Activated T-helper 9 cell treated with anti-CD3 and anti-CD28 coated beads, Interleukin-2, amount 50 U/mL, for 16 hours (primary cell): ENCODE data around the gene LAYN.

Experiments used
- DNase-seq: peaks from one replicate; pipeline ENCODE4 v3.0.0-alpha.2; 2020; ENCODE audit warnings: low read depth

LAYN gene

DNA sequence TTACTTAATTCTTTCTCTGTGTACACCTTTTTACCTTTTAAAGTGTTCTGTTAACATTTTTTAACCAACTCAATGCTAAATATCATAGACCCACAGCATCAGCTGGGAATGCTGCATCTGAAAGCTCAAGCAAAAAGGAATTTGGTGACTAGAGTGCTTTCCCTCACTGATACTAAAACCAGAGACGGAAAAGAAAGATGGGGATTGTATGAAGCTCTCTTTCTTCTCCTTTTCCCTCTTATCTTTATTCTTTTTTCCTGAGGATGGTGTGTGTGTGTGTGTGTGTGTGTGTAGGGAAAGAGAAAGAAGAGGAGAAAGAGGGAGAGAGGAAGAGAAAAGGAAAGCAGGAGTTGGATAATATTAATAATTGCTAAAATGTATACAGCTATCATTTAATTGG is 57.6 kb downstream of the LAYN start:
- DNase-seq, result no peak

DNA sequence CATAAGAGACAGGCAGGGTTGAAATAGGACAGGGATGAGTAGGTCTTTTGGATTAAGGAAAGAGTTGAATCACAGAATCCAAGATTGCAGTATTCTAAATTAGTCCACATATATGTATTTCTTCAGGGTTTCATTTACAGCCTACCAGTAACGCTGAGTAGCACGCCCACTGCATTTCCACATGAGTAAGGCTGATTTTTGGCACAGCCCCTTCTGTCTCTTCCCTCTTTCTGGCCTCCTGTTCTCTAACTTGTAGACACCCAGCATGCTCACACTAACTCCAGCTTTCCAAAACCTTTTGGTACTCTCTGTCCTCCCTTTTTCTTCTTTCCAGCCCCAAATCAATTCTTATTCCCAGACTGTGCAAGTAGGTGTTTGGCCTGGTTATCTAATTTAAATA is 58.0 kb downstream of the LAYN start:
- DNase-seq, result no peak

GRCh38 chr11:111601636-111601978 is 61.1 kb downstream of the LAYN start:
- DNase-seq, result no peak

GRCh38 chr11:111601979-111602864 is 61.7 kb downstream of the LAYN start, which contains the start of gene SIK2:
SIK2 (plus strand) TSS chr11:111602449; CDS start chr11:111602564, 115 bp downstream.
- DNase-seq, result peak; percentile 85

DNA sequence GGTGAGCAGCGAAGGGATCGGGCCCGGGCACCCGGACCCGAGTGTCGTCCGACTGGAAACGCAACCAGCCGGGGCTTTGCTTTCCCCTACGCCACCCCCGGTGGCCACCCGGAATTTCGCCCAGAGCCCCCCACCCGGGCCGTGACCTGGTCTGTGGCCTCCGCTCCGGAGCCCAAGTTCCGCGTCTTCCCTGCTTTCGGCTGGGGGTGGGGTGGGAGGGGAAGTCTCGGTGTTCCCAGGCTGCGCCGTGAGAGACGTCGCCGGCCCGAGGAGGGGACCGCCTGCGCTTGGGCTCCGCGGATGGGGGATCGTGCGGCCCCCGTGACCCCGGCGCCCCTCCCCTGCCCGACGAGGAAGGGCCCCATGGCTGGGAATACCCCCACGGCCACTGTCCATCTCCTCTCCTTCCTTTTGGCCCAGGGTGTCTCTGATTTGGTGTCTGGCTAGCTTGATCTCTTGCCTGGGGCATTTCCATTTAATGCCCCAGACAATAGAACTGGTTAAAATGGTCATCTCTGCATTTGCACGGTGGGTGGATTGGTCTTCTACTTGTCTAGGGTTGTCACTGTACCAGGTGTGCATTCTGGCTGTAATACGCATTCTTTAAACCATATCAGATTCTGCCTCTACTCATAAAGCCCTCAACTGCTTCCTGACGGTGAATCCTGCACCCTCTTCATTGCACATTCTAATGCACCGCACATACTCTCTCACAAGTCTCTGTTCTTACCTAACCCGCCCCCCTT is 62.5 kb downstream of the LAYN start:
- no peak for DNase-seq

- DNase-seq, result no peak
These were observed 63.2 kb downstream of the LAYN start for GRCh38 chr11:111603611-111604130.

GRCh38 chr11:111604392-111605009 is 64.0 kb downstream of the LAYN start:
- DNase-seq, result no peak

DNA sequence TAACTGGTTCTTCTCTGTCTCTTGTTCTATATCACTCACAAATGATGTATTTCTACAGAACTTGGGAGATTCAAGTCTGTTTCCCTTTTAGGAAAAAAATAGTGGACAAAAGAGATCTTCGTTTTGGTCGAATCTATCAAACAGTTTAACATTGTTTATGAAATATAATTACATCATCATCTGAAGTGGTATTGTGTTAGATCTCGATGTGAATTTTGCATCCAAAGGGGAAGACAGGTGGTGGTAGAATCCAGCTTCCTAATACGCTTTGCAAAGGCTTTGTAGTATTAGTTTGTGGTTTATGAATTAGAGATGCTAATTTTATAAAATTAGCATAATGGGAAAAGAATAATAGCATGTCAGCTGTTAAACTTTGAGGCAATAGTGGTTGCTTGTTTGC is 65.2 kb downstream of the LAYN start:
- DNase-seq, result no peak

DNA sequence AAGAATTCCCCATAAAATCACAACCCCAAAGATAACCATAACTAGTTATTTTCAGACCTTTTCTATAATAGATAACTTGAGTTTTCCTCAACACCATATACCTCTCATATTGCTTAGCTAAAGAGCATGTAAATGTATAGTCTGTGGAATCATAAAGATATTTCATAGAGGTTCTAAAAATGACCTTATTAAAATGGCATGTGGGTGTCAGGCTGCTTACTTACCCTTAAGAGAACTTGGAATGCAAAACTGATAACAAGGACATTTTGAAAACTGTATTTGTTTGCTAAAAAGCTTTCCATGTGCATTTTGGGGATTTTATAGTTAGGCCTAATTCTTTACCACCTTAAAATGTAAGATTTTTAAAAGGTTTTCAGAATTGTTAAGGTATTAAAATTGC is 66.5 kb downstream of the LAYN start:
- DNase-seq, result no peak

GRCh38 chr11:111607751-111608150 is 67.2 kb downstream of the LAYN start:
- no peak for DNase-seq
